Activated CD8-positive, alpha-beta memory T cell treated with anti-CD3 and anti-CD28 coated beads, Interleukin-2, amount 50 U/mL, for 24 hours (primary cell): ENCODE data around the gene VSIG1.

Source experiments
- DNase-seq: peaks from one replicate; pipeline ENCODE4 v3.0.0-alpha.2; 2020; ENCODE audit errors: extremely low read depth

The VSIG1 gene

GRCh38 chrX:108044554-108045256 is at the start of gene VSIG1:
Gene VSIG1 (plus strand): TSS chrX:108045065. CDS start chrX:108045131, 66 bp downstream.
- DNase-seq, result no peak

- no peak for DNase-seq
Measured at GRCh38 chrX:107996124-107996523, 48.7 kb upstream of the VSIG1 start.

GRCh38 chrX:108000751-108001150 is 44.1 kb upstream of the VSIG1 start:
- no peak for DNase-seq

- no peak for DNase-seq
Measured at GRCh38 chrX:108001218-108001814, 43.5 kb upstream of the VSIG1 start.

- no peak for DNase-seq
Measured at GRCh38 chrX:108018656-108019381, 26.0 kb upstream of the VSIG1 start.

- DNase-seq, result no peak
Measured at GRCh38 chrX:108019382-108019875, 25.4 kb upstream of the VSIG1 start.

GRCh38 chrX:108020631-108021030 is 24.2 kb upstream of the VSIG1 start:
- no peak for DNase-seq

GRCh38 chrX:108022491-108023089 is 22.3 kb upstream of the VSIG1 start:
- no peak for DNase-seq

GRCh38 chrX:108025376-108025775 is 19.5 kb upstream of the VSIG1 start:
- DNase-seq, result no peak

GRCh38 chrX:108025954-108026600 is 18.8 kb upstream of the VSIG1 start:
- no peak for DNase-seq

- no peak for DNase-seq
Measured at GRCh38 chrX:108028854-108029253, 16.0 kb upstream of the VSIG1 start.

GRCh38 chrX:108029928-108030711 is 14.7 kb upstream of the VSIG1 start:
- DNase-seq, result no peak

GRCh38 chrX:108032944-108033343 is 11.9 kb upstream of the VSIG1 start:
- no peak for DNase-seq

- DNase-seq, result no peak
Measured at GRCh38 chrX:108033890-108034289, 11.0 kb upstream of the VSIG1 start.

GRCh38 chrX:108034725-108035124 is 10.1 kb upstream of the VSIG1 start:
- DNase-seq, result no peak

- DNase-seq, result no peak
Measured at GRCh38 chrX:108036298-108036973, 8.4 kb upstream of the VSIG1 start.

- DNase-seq, result no peak
Measured at GRCh38 chrX:108049649-108050048, 4.8 kb downstream of the VSIG1 start.

- DNase-seq, result no peak
Measured at GRCh38 chrX:108053218-108053617, 8.4 kb downstream of the VSIG1 start.

- DNase-seq, result no peak
Measured at GRCh38 chrX:108055546-108055945, 10.7 kb downstream of the VSIG1 start.

- DNase-seq, result no peak
Measured at GRCh38 chrX:108059801-108060200, 14.9 kb downstream of the VSIG1 start.
